HUES64 (cell line): ENCODE measurements around the gene FHL5. TPM values are rescaled to one million over a fixed set of nuclear protein-coding genes. Genes with fewer than 3 reads are reported as not detected.

Experiments
- H3K27ac ChIP-seq: 2 replicates; pipeline ENCODE4 v1.7.0; 2013; ENCODE audit warnings: low read depth, low read length, inconsistent platforms
- H3K27me3 ChIP-seq: 2 replicates; pipeline ENCODE4 v1.6.1; 2013; ENCODE audit warnings: mild to moderate bottlenecking, low read length; ENCODE audit not compliant: insufficient read depth
- H3K36me3 ChIP-seq: 2 replicates; pipeline ENCODE4 v1.6.1; 2013; ENCODE audit warnings: mild to moderate bottlenecking, low read length; ENCODE audit not compliant: insufficient read depth
- H3K4me1 ChIP-seq: 2 replicates; pipeline ENCODE4 v1.6.1; 2013; ENCODE audit warnings: mild to moderate bottlenecking, low read length, moderate library complexity; ENCODE audit not compliant: insufficient read depth
- H3K4me3 ChIP-seq: 2 replicates; pipeline ENCODE4 v1.5.1; 2013; ENCODE audit warnings: mild to moderate bottlenecking, low read length, moderate library complexity
- H3K9ac ChIP-seq: 2 replicates; pipeline ENCODE4 v1.6.1; 2013; ENCODE audit warnings: mild to moderate bottlenecking, low read depth, low read length
- H3K9me3 ChIP-seq: 2 replicates; pipeline ENCODE4 v1.6.1; 2013; ENCODE audit warnings: low read depth, low read length; ENCODE audit not compliant: insufficient read depth
- WGBS: fragments of 150-250, 120-280 bp; methylation state at CpG from one replicate; pipeline ENCODE4 v1.1.7; 2013; ENCODE audit warnings: missing lambda C conversion rate; 5-methylcytosine and 5-hydroxymethylcytosine counted together
- polyA plus RNA-seq, 2 experiments: library from polyadenylated mRNA; stranded (reverse); fragments of 50-300 nt; gene quantifications; one replicate each; pipeline ENCODE4 v1.2.3, GENCODE V29; 2013

FHL5 gene
- polyA plus RNA-seq (2013, experiment 1 of 2), result not detected
- not detected for polyA plus RNA-seq (2013, experiment 2 of 2)

- Histone ChIP-seq H3K27ac (no peak within 1 kb of the TSS), H3K9ac (no peak within 1 kb of the TSS)
Observed at GRCh38 chr6:96562886-96563285, at the start of gene FHL5. FHL5 (plus strand) TSS chr6:96563128; CDS start chr6:96603614, 40,486 bp downstream.

DNA sequence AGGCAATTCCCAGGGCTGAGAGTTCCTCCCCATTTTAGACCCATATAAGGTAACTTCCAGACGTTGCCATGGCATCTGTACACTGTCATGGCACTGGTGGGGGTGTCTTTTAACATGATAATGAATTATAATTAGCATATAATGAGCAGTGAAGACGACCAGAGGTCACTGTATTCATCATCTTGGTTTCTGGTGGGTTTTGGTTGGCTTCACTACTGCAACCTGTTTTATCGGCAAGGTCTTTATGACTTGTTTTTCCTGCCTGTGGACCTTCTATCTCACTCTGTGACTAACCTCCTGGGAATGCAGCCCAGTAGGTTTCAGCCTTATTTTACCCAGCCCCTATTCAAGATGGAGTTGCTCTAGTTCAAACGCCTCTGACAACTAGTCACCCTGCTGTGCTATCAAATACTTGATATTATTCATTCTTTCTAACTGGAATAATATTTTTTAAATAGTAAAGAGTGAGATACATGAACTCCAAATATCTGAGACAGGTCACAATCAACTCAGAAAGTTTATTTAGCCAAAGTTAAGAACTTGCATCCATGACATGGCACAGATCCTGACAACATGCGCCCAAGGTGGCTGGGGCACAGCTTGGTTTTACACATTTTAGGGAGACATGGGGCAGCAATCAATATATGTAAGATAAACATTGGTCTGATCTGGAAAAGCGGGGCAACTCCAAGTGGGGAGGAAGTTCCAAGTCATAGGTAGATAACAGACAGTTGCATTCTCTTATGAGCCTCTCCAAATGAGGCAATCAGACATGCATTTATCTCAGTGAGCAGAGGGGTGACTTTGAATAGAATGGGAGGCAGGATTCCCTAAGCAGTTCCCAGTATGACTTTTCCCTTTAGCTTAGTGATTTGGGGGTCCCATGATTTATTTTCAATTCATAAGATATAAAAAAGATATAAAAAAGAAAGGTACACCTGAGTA, 42.5 kb upstream of the FHL5 start:
- peak overlapping the region; percentile 94 for H3K9ac ChIP-seq
- H3K36me3 ChIP-seq, result peaks cover 13% of the 10 kb centered on the region
- 41% methylated on average over 5 of the region's 6 CpGs for WGBS
- peak overlapping the region; percentile 92 for H3K27ac ChIP-seq
- no peaks in the 10 kb centered on the region for H3K27me3 ChIP-seq
- peaks cover 33% of the 10 kb centered on the region for H3K4me1 ChIP-seq
- H3K9me3 ChIP-seq, result no peaks in the 10 kb centered on the region
- peak overlapping the region; percentile 87 for H3K4me3 ChIP-seq

More at GRCh38 chr6:96562886-96563285, at the start of gene FHL5:
- H3K36me3 ChIP-seq, result no peaks in the 10 kb centered on the region
- H3K9me3 ChIP-seq, result no peaks in the 10 kb centered on the region
- 86% methylated on average over 3 of the region's 3 CpGs for WGBS
- H3K4me1 ChIP-seq, result peaks cover 9% of the 10 kb centered on the region
- H3K4me3 ChIP-seq, result no peak within 1 kb of the TSS
- H3K27me3 ChIP-seq, result no peaks in the 10 kb centered on the region

DNA sequence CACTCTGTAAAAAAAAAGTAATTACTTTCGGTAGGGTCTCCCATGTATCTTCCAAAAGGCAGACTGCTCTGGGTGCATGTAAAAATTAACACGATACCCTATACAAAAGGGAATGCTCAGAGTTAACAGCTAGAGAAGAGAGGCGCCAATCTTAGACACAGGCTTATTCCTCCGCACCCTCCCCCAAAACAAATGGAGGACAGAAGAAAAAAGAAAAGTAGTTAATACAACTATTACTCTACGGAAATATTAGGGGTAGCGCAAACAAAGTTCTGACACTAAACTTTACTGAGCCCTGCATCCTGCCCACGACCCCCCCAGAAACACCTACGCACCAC, 41.7 kb upstream of the FHL5 start:
- Histone ChIP-seq H3K4me1 (peaks cover 33% of the 10 kb centered on the region), H3K9ac (peak overlapping the region; percentile 94), H3K9me3 (no peaks in the 10 kb centered on the region), H3K27ac (peak overlapping the region; percentile 92), H3K36me3 (peaks cover 21% of the 10 kb centered on the region), H3K4me3 (peak overlapping the region; percentile 87), H3K27me3 (no peaks in the 10 kb centered on the region)
- 0% methylated on average over 5 of the region's 8 CpGs for WGBS

GRCh38 chr6:96521644-96522464, 41.1 kb upstream of the FHL5 start, which contains the start of gene UFL1:
UFL1 (plus strand) TSS chr6:96521806; CDS start chr6:96521874, 68 bp downstream.
- no peaks in the 10 kb centered on the region for H3K27me3 ChIP-seq
- peak within 1 kb of the TSS; percentile 92 for H3K27ac ChIP-seq
- H3K4me3 ChIP-seq, result peak within 1 kb of the TSS; percentile 87
- H3K9ac ChIP-seq, result peak within 1 kb of the TSS; percentile 94
- under 1% methylated on average over 63 of the region's 63 CpGs for WGBS
- H3K9me3 ChIP-seq, result no peaks in the 10 kb centered on the region
- H3K4me1 ChIP-seq, result peaks cover 33% of the 10 kb centered on the region
- H3K36me3 ChIP-seq, result peaks cover 27% of the 10 kb centered on the region

- Histone ChIP-seq H3K27me3 (no peaks in the 10 kb centered on the region), H3K4me1 (peaks cover 31% of the 10 kb centered on the region), H3K4me3 (peak overlapping the region; percentile 87), H3K27ac (peak overlapping the region; percentile 92), H3K9ac (peak overlapping the region; percentile 94), H3K9me3 (no peaks in the 10 kb centered on the region), H3K36me3 (peaks cover 34% of the 10 kb centered on the region)
- WGBS, result 25% methylated on average over 5 of the region's 5 CpGs
Observed at GRCh38 chr6:96522465-96523009, 40.4 kb upstream of the FHL5 start.

GRCh38 chr6:96528193-96528592, 34.7 kb upstream of the FHL5 start:
- Histone ChIP-seq H3K9me3 (no peaks in the 10 kb centered on the region), H3K27me3 (no peaks in the 10 kb centered on the region), H3K27ac (no peak overlapping the region), H3K36me3 (peaks cover 90% of the 10 kb centered on the region), H3K9ac (no peak overlapping the region), H3K4me3 (no peak overlapping the region), H3K4me1 (peaks cover 3% of the 10 kb centered on the region; the same call in 1 of the 2 replicates)
- 100% methylated on average over 3 of the region's 3 CpGs for WGBS

GRCh38 chr6:96532399-96532798, 30.5 kb upstream of the FHL5 start:
- no peak overlapping the region for H3K9ac ChIP-seq
- no peak overlapping the region for H3K27ac ChIP-seq
- H3K4me1 ChIP-seq, result no peaks in the 10 kb centered on the region
- no peaks in the 10 kb centered on the region for H3K27me3 ChIP-seq
- peaks cover 75% of the 10 kb centered on the region for H3K36me3 ChIP-seq
- H3K9me3 ChIP-seq, result no peaks in the 10 kb centered on the region
- H3K4me3 ChIP-seq, result no peak overlapping the region
- 89% methylated on average over 1 of the region's 1 CpG for WGBS

GRCh38 chr6:96537726-96538125, 25.2 kb upstream of the FHL5 start:
- no peak overlapping the region for H3K9ac ChIP-seq
- no peaks in the 10 kb centered on the region for H3K4me1 ChIP-seq
- H3K9me3 ChIP-seq, result no peaks in the 10 kb centered on the region
- H3K27ac ChIP-seq, result no peak overlapping the region
- WGBS, result 95% methylated on average over 5 of the region's 5 CpGs
- no peak overlapping the region for H3K4me3 ChIP-seq
- peaks cover 67% of the 10 kb centered on the region for H3K36me3 ChIP-seq
- H3K27me3 ChIP-seq, result no peaks in the 10 kb centered on the region

- H3K9me3 ChIP-seq, result no peaks in the 10 kb centered on the region
- H3K27ac ChIP-seq, result no peak overlapping the region
- no peak overlapping the region for H3K9ac ChIP-seq
- H3K27me3 ChIP-seq, result no peaks in the 10 kb centered on the region
- H3K4me1 ChIP-seq, result no peaks in the 10 kb centered on the region
- H3K36me3 ChIP-seq, result peaks cover 80% of the 10 kb centered on the region
- no peak overlapping the region for H3K4me3 ChIP-seq
Observed at GRCh38 chr6:96542702-96543101, 20.2 kb upstream of the FHL5 start.

DNA sequence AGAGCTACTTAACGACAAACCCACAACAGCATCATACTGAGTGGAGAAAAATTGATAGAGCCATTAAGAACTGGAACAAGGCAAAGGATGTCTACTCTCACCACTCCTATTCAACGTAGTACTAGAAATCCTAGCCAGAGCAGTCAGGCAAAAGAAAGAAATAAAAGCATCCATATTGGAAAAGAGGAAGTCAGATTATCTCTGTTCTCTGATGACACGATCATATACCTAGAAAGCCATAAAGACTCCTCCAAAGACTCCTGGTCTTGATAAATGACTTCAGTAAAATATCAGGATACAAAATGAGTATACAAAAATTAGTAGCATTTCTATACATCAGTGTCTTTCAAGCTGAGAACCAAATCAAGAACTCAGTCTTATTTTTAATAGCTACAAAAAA, 17.0 kb upstream of the FHL5 start:
- Histone ChIP-seq H3K36me3 (peaks cover 74% of the 10 kb centered on the region), H3K9ac (no peak overlapping the region), H3K4me3 (no peak overlapping the region), H3K27ac (no peak overlapping the region), H3K27me3 (no peaks in the 10 kb centered on the region), H3K4me1 (no peaks in the 10 kb centered on the region), H3K9me3 (no peaks in the 10 kb centered on the region)
- 92% methylated on average over 2 of the region's 3 CpGs for WGBS

DNA sequence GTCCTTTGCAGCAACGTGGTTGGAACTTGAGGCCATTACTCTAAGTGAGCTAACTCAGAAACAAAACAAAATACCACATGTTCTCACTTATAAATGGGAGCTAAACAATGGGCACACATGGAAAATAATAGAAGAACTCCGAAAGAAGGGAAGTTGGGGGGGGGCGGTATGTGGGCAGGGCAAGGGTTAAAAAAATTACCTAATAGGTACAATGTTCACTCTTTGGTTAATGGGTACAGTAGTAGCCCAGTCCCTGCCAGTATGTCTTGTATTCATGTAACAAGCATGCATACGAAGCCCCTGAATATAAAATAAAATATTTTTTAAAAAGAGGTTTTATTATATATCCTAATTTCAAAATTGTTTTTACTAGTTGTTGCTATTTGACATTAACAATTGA, 15.3 kb upstream of the FHL5 start:
- Histone ChIP-seq H3K9ac (no peak overlapping the region), H3K27ac (no peak overlapping the region), H3K27me3 (no peaks in the 10 kb centered on the region), H3K4me3 (no peak overlapping the region), H3K4me1 (no peaks in the 10 kb centered on the region), H3K9me3 (no peaks in the 10 kb centered on the region), H3K36me3 (peaks cover 81% of the 10 kb centered on the region)
- 88% methylated on average over 3 of the region's 4 CpGs for WGBS
